GM23338 (cell line): ENCODE measurements around the gene PERCC1. TPM values are rescaled to one million over a fixed set of nuclear protein-coding genes. Genes with fewer than 3 reads are reported as not detected.

Source experiments
- ATAC-seq: fragments of 200-7000 bp; cut with Tn5 transposase; 3 replicates; pipeline ENCODE4 v1.9.1; 2020
- DNase-seq: peaks from one replicate; pipeline ENCODE4 v3.0.0-alpha.2; 2015; ENCODE audit warnings: low spot score
- H2AFZ ChIP-seq: fragments of 200-600 bp; sonication (generic); 2 replicates; pipeline ENCODE4 v1.8.0; 2016; ENCODE audit warnings: antibody characterized with exemption, mild to moderate bottlenecking, moderate library complexity
- H3F3A ChIP-seq: fragments of 200-600 bp; sonication (generic); replicated peaks from 2 replicates; pipeline ENCODE4 v1.8.0; 2017; ENCODE audit warnings: antibody characterized with exemption, mixed run types, low read depth
- H3K27ac ChIP-seq: fragments of 200-600 bp; sonication (generic); 2 replicates; pipeline ENCODE4 v1.6.1; 2016; ENCODE audit warnings: low read depth
- H3K27me3 ChIP-seq: fragments of 200-600 bp; sonication (generic); 2 replicates; pipeline ENCODE4 v1.8.0; 2016; ENCODE audit warnings: mild to moderate bottlenecking, mixed run types, moderate library complexity; ENCODE audit not compliant: insufficient read depth
- H3K36me3 ChIP-seq: fragments of 200-600 bp; sonication (generic); 2 replicates; pipeline ENCODE4 v1.8.0; 2016; ENCODE audit warnings: mild to moderate bottlenecking; ENCODE audit not compliant: insufficient read depth
- H3K4me1 ChIP-seq: fragments of 200-600 bp; sonication (generic); 2 replicates; pipeline ENCODE4 v1.8.0; 2016; ENCODE audit warnings: mild to moderate bottlenecking, moderate library complexity; ENCODE audit not compliant: insufficient read depth
- H3K4me2 ChIP-seq: fragments of 200-600 bp; sonication (generic); 2 replicates; pipeline ENCODE4 v1.7.1; 2017; ENCODE audit warnings: mixed run types
- H3K4me3 ChIP-seq: fragments of 200-600 bp; sonication (generic); 2 replicates; pipeline ENCODE4 v1.6.1; 2016; ENCODE audit warnings: mixed run types
- H3K79me2 ChIP-seq: fragments of 200-600 bp; sonication (generic); replicated peaks from 2 replicates; pipeline ENCODE4 v1.8.0; 2017; ENCODE audit warnings: mild to moderate bottlenecking; ENCODE audit not compliant: insufficient read depth
- H3K9me2 ChIP-seq: fragments of 200-600 bp; sonication (generic); 2 replicates; pipeline ENCODE4 v1.8.0; 2017; ENCODE audit not compliant: insufficient read depth
- H4K20me1 ChIP-seq: fragments of 200-600 bp; sonication (generic); replicated peaks from 2 replicates; pipeline ENCODE4 v1.8.0; 2017; ENCODE audit warnings: mild to moderate bottlenecking; ENCODE audit not compliant: insufficient read depth
- H3K27ac Mint-ChIP-seq: 2 replicates; pipeline ENCODE4 v1.8.0; 2020; ENCODE audit warnings: inconsistent platforms, mild to moderate bottlenecking, moderate library complexity, mixed read lengths
- H3K27me3 Mint-ChIP-seq: 3 replicates; pipeline ENCODE4 v1.8.0; 2022; ENCODE audit warnings: low read depth, mild to moderate bottlenecking, moderate library complexity, mixed read lengths, inconsistent platforms; ENCODE audit not compliant: insufficient read depth, poor library complexity
- H3K36me3 Mint-ChIP-seq: 3 replicates; pipeline ENCODE4 v1.8.0; 2021; ENCODE audit warnings: low read depth, mild to moderate bottlenecking, inconsistent platforms, moderate library complexity, mixed read lengths
- H3K4me1 Mint-ChIP-seq: 3 replicates; pipeline ENCODE4 v1.8.0; 2020; ENCODE audit warnings: mild to moderate bottlenecking, inconsistent platforms, mixed read lengths
- H3K4me3 Mint-ChIP-seq: 3 replicates; pipeline ENCODE4 v1.8.0; 2021; ENCODE audit warnings: moderate library complexity, mild to moderate bottlenecking, inconsistent platforms, mixed read lengths
- H3K9me3 Mint-ChIP-seq: 3 replicates; pipeline ENCODE4 v1.8.0; 2020; ENCODE audit warnings: moderate library complexity, mild to moderate bottlenecking, inconsistent platforms, mixed read lengths
- EZH2 ChIP-seq: fragments of 200-600 bp; sonication (generic); IDR thresholded peaks from one replicate; pipeline ENCODE4 v1.8.0; 2017; ENCODE audit warnings: antibody characterized with exemption, mild to moderate bottlenecking, low read depth; ENCODE audit not compliant: unreplicated experiment
- JUNB ChIP-seq: IDR thresholded peaks from one replicate; pipeline ENCODE4 v1.6.1; 2016; ENCODE audit warnings: antibody characterized with exemption; ENCODE audit not compliant: unreplicated experiment
- ZNF114 ChIP-seq: fragments of 250-450 bp; sonication (Bioruptor Pico); IDR thresholded peaks from 2 replicates; pipeline ENCODE4 v1.5.0; 2020; ENCODE audit warnings: mild to moderate bottlenecking, moderate library complexity
- ZNF462 ChIP-seq: fragments of 250-450 bp; sonication (Bioruptor Pico); IDR thresholded peaks from 2 replicates; pipeline ENCODE4 v1.5.0; 2020; ENCODE audit warnings: mild to moderate bottlenecking, moderate library complexity
- polyA plus RNA-seq: library from polyadenylated mRNA; unstranded; fragments of >200 nt; fragmentation: Nextera tagmentation; extraction: Ambion mirVana; gene quantifications from 2 replicates; pipeline ENCODE4 v1.2.1, GENCODE V29; 2016
- total RNA-seq: library from RNA; depleted of rRNA; stranded (reverse); fragments of >200 nt; shearing (Covaris generic); gene quantifications from 2 replicates; pipeline ENCODE4 v1.2.3, GENCODE V29; 2014
- TF ChIP-seq, protein P1 (sequence below), 2 experiments: fragments of 200-600 bp in 1 of 2; sonication (generic) in 1 of 2; conservative IDR thresholded peaks; 2 replicates each; pipeline versions ENCODE4 v1.5.1 to v1.6.1; 2016 to 2017; ENCODE audit warnings: antibody characterized with exemption in 2 of 2, low read depth in 2 of 2, mild to moderate bottlenecking in 2 of 2, moderate library complexity in 1 of 2

Gene PERCC1
- total and polyA plus RNA-seq, 2 experiments from 2014 or later, result not detected

DNA sequence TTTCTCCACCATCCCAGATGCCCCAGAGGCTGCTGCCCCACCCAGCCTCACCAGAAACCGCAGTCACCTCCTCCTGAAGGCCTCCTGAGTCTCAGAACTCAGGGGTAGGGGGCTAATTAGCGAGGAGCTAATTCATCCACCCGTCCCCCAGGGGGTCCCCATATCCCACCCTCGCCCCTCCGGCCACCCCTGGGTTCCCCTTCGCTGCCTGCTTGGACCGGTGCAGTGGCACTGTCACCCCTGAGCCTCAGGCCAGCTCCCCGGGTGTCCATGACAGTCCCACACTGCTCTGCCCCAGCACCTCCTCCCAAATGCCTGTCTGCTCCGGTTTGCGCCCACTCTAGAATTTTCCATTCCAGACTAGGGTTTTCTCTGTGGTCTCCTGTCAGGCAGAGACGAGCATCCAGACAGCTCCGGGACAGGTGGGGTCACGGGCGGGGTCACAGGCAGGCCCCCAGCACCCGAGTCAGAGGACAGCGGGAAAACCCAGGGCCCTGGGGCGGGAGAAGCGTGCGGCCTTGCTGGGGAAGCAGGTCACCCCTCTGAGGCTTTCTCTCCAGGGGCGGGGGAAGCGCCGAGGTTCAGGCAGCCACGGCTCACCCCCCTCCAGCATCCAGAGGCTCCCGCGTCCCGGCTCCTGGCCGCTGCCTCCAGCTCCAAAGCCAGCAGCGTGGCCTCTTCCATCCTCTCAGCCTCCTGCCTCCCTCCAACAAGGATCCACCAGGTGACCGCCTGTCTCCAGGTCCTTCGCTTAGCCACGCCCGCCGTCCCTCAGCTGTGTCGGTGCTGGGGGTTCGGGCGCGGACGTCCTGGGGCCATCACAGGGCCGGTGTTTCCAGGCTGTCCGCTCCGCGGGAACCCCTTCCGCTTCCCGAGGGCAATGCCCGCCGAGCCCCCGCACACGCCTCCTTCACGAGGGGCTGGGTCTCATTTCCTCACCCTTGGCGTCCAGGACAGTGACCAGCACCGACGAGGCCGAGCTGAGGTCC is 3.1 kb upstream of the PERCC1 start (continued):
- TF ChIP-seq ZNF462 (CRISPR knock-in tag) (no peak), EZH2 (no peak)

DNA sequence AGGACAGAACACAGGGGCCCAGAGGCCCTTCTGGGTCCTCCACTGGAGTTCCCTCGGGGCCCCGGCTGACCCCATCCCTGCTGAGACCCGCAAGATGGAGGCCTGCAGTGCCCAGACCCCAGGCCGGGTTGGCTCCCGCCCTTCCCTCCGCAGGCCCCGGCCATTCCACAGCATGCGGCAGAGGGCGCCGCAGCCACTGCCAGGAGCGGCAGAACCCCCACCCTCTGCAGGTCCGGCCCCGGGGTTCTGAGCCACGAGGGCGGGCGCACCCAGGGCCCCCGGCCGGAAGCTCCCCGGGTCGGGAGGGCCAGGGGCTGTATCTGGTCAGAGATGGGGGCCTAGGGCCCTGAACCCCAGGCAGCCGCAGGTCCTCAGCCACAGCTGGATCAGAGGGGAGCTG is 2.4 kb upstream of the PERCC1 start:
- Histone ChIP-seq H3K9me2 (no peaks in the 10 kb centered on the region), H3K27ac (no peak overlapping the region), H3K4me2 (no peak overlapping the region), H3K36me3 (no peaks in the 10 kb centered on the region), H3K4me3 (no peak overlapping the region), H2AFZ (peak overlapping the region; percentile 43), H4K20me1 (no peaks in the 10 kb centered on the region), H3K4me1 (no peaks in the 10 kb centered on the region), H3F3A (no peaks in the 10 kb centered on the region), H3K27me3 (no peaks in the 10 kb centered on the region), H3K79me2 (no peaks in the 10 kb centered on the region)
- Mint-ChIP-seq H3K27ac (no peak overlapping the region), H3K4me3 (no peak overlapping the region), H3K4me1 (no peaks in the 10 kb centered on the region), H3K36me3 (no peaks in the 10 kb centered on the region), H3K27me3 (peaks cover 9% of the 10 kb centered on the region), H3K9me3 (no peaks in the 10 kb centered on the region; the same call in 2 of the 3 replicates)
- DNase-seq (peak; percentile 81), ATAC-seq (peak; percentile 88)
- TF ChIP-seq JUNB (no peak), ZNF114 (CRISPR knock-in tag) (no peak)
- TF ChIP-seq, protein P1, sequence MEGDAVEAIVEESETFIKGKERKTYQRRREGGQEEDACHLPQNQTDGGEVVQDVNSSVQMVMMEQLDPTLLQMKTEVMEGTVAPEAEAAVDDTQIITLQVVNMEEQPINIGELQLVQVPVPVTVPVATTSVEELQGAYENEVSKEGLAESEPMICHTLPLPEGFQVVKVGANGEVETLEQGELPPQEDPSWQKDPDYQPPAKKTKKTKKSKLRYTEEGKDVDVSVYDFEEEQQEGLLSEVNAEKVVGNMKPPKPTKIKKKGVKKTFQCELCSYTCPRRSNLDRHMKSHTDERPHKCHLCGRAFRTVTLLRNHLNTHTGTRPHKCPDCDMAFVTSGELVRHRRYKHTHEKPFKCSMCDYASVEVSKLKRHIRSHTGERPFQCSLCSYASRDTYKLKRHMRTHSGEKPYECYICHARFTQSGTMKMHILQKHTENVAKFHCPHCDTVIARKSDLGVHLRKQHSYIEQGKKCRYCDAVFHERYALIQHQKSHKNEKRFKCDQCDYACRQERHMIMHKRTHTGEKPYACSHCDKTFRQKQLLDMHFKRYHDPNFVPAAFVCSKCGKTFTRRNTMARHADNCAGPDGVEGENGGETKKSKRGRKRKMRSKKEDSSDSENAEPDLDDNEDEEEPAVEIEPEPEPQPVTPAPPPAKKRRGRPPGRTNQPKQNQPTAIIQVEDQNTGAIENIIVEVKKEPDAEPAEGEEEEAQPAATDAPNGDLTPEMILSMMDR (conservative IDR thresholded peaks at IDR 0.05; ENCODE audit: low read depth in 2 of 2), result peak; percentile 46 to 74
